Smooth muscle cell of the pulmonary artery (primary cell): ENCODE measurements around the gene MRPL28. TPM values are rescaled to one million over a fixed set of nuclear protein-coding genes. Genes with fewer than 3 reads are reported as not detected.

Experiments
- total RNA-seq: library from RNA; depleted of rRNA; stranded (reverse); fragments of >200 nt; gene quantifications from 2 replicates; pipeline ENCODE4 v1.2.3, GENCODE V29; 2014

MRPL28 gene
- total RNA-seq, result 37.6 and 39.2 TPM in 2 replicates

DNA sequence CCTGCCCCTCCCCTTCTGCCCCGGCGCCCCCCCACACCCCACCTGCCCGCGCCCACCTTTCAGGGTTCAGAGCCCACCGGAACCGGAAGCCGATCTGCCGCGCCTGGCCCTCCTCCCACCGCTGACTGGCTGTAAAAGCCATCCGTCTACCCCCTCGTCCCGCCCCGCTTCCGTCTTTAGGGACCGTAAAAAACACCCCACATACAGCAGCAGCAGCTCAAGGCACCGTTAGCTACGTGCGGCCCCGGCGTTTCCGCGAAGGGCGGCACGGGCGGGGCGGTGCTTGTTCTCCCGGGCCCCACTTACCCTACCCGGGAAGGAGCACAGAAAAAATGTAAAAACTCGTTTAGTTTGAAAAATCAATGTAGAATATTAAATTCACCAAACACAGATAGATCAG is at the start of gene MRPL28:
MRPL28 (minus strand) TSS at position 96 of the 400 bp plus-strand sequence. CDS start 320 bp downstream, outside the sequence.

DNA sequence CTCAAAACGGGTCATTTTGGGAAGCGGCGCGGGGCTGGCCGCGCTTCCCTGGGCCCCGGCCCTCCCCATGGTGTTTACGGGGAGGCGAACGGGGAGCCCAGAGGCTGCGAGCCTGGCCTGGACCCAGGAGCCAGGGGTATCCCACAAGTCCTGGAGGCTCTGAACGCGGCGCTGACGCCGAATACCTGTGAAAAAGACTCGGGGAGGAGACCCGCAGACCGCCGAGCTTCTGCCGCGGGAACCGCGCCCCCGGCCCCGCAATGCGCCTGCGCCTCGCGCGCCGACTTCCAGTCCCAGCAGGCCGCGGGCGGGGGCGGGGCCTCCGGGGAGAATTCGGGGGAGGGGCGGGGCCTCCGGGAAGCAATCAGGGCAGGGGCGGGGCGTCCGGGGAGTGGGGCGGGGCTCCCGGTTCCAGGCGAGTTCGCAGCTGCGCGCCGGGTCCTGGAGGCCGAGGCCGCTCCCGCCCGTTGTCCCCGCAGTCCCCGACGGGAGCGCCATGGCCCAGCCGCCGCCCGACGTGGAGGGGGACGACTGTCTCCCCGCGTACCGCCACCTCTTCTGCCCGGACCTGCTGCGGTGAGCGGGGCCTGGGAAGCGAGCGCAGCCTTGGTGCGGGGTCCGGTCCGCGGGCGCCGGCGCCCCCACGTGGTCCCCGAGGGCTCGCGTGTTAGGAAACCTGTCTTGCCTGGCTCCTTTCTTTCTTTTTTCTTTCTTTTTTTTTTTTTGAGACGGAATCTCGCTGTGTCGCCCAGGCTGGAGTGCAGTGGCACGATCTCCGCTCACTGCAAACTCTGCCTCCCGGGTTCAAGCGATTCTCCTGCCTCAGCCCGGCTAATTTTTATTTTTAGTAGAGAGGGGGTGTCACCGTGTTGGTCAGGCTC is 31.4 kb upstream of the MRPL28 start, which contains the start of gene DECR2:
DECR2 (plus strand) TSS at position 418 of the 881 bp plus-strand sequence; CDS start at position 497, 79 bp downstream.

GRCh38 chr16:397135-397661 is 26.9 kb upstream of the MRPL28 start, which contains the start of gene NME4:
Gene NME4, plus strand, starts transcription at chr16:397199. Its CDS starts 24 bp downstream, at chr16:397223.

DNA sequence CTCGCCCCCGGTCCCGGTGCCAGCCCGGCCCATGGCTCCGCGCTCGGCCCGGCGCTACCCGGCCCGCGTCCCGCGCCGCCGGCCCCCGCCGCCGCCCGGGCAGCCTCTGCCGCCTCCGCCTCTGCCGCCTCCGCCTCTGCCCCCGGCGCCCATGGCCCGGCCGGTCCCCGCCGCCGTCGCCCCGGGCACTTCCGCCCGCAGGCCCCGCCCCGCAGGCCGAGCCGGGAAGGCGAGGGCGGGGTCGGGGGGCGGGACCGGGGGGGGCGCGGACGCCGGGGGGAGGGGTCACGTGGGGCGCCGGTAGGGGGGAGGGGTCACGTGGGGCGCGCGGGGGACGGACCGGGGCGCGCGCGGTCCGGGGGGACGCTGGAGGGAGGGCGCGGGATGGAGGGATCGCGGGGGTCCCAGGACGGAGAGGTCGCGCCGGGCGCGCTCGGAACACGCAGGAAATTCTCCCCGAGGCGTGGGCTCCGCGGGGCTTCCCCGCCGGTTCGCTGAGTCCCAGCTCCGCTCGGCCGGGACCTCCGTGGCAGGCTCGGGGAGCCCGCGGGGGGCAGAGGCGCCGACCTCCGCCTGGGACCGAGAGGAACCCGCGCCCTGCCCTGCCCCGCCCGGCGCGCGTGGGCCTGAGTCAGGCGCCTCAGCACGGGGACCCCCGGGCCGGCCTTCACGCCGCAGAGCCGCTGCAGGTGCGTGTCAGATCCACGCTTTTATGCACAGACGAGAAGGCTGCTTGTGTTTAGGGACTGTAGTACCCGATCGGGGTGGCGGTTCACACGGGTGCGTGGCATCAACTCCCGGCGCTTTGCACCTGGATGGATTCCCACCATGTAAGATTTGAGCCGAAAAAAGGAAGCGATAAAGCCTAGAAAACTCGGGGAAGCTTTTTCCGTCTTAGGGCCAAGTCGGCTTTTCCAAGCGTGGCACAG is 11.7 kb upstream of the MRPL28 start, which contains the start of gene PGAP6:
PGAP6 (minus strand) TSS at position 190 of the 929 bp plus-strand sequence; CDS start at position 33, 157 bp downstream.

DNA sequence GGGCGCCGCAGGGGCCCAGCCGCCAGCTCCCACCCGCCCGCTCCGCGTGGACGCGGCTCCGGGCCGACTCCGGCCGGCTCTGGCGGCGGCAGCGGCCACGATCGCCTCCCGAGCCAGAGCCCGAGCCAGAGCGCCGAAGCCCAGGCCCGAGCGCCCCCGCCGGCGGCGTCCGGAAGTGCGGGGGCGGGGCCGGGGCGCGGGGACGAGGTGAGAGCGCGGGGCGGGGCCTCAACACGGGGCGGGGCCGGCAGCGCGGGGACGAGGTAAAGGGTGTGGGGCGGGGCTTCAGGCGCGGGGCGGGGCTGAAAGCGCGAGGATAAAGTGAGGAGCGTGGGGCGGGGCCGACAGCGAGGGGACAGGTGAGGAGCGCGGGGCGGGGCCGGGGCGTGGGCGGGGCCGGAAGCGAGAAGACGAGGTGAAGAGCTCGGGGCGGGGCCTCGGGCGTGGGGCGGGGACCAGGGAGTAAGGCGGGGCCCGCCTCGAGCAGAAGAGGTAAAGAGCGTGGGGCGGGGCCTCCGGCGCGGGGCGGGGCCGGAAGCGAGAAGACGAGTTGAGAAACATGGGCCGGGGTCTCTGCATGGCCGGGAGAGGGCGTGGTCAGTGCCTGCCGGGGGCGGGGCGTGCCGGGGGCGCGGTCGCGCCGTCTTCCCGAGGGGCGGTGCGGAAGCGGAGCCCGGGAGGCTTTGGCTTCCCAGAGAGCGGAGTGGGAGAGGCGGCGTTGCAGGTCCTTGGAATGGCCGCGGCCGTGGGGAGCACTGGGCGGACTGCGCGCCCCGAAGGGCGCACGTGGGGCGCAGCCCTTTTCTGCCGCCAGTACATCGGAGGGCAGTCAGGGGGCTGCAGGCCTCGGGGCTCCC is 17.6 kb downstream of the MRPL28 start, which contains the start of gene AXIN1:
AXIN1 (minus strand) TSS at position 177 of the 857 bp plus-strand sequence. CDS start 5,698 bp downstream, outside the sequence.

Other genes starting within 250 kb of the MRPL28 start
- 13.4 and 18.5 TPM in 2 replicates for gene NPRL3, start 231.9 kb downstream of the MRPL28 start, total RNA-seq
- gene HBZ, start 217.9 kb downstream of the MRPL28 start, total RNA-seq, result not detected in 2 replicates
- not detected in 2 replicates for gene HBM, start 204.6 kb downstream of the MRPL28 start, total RNA-seq
- gene HBA2, start 197.7 kb downstream of the MRPL28 start, total RNA-seq, result not detected in 2 replicates
- not detected in 2 replicates for gene HBA1, start 193.9 kb downstream of the MRPL28 start, total RNA-seq
- gene HBQ1, start 190.1 kb downstream of the MRPL28 start, total RNA-seq, result not detected in 2 replicates
- gene LUC7L, start 141.1 kb downstream of the MRPL28 start, total RNA-seq, result 25.8 and 31.5 TPM in 2 replicates
- gene FAM234A, start 135.7 kb downstream of the MRPL28 start, total RNA-seq, result 171 and 191 TPM in 2 replicates
- 4.0 and 6.3 TPM in 2 replicates for gene RGS11, start 94.6 kb downstream of the MRPL28 start, total RNA-seq
- 1.1 and 1.4 TPM in 2 replicates for gene ARHGDIG, start 89.9 kb downstream of the MRPL28 start, total RNA-seq
- 1.6 and 1.7 TPM in 2 replicates for gene PDIA2, start 87.4 kb downstream of the MRPL28 start, total RNA-seq
- 20.3 and 26.9 TPM in 2 replicates for gene AXIN1, start 17.8 kb downstream of the MRPL28 start, total RNA-seq
- gene PGAP6, start 11.4 kb upstream of the MRPL28 start, total RNA-seq, result 64.9 and 113 TPM in 2 replicates
- 81.9 and 94.9 TPM in 2 replicates for gene NME4, start 26.7 kb upstream of the MRPL28 start, total RNA-seq
- gene DECR2, start 31.3 kb upstream of the MRPL28 start, total RNA-seq, result 11.5 and 12.5 TPM in 2 replicates
- gene RAB11FIP3, start 55.1 kb upstream of the MRPL28 start, total RNA-seq, result 31.0 and 38.4 TPM in 2 replicates
- 28.5 and 48.7 TPM in 2 replicates for gene CAPN15, start 157.2 kb upstream of the MRPL28 start, total RNA-seq
- gene PRR35, start 189.9 kb upstream of the MRPL28 start, total RNA-seq, result not detected in 2 replicates
- 0.99 and 1.3 TPM in 2 replicates for gene NHLRC4, start 196.5 kb upstream of the MRPL28 start, total RNA-seq
- gene PIGQ, start 199.4 kb upstream of the MRPL28 start, total RNA-seq, result 31.5 and 39.1 TPM in 2 replicates
- 12.6 and 13.6 TPM in 2 replicates for gene RAB40C, start 219.5 kb upstream of the MRPL28 start, total RNA-seq